ENCODE results near the gene RASSF4. TPM values are rescaled to one million over a fixed set of nuclear protein-coding genes. Genes with fewer than 3 reads are reported as not detected.

Gene RASSF4
- total and polyA plus RNA-seq, 9 of the 15 experiments (the other 6 are each of a cell fraction or from before 2014, with no cell fraction given) = 0.01 to 0.62 (median 0.11) TPM; not detected in 3

DNA sequence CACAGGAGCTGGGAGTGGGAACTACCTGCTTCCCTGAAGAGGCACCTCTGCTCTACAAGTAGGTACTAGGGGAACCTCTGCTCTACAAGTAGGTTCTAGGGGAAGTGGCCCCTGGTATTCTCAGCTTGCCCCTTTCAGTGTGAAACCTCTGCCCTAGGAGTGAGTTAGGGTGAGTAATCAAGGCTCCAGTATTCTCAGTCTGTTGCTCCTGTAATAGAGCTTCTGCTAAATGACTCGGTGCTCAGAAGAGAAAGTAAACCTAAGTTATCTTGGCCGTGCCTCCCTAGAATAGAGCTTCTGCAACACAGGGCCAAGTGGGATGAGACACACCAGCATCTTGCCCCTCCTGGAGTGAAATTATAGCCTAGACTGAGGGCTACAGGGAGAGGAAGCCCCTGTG, 13.4 kb upstream of the RASSF4 start:
- Histone ChIP-seq H4K20me1 (replicated peaks; ENCODE audit: control insufficient read depth, insufficient read depth, low read length) (no peaks in the 10 kb centered on the region), H3K9me1 (ENCODE audit: control insufficient read depth, insufficient read depth, low read length) (no peaks in the 10 kb centered on the region), H3K4me3 (no peak overlapping the region), H3K36me3 (ENCODE audit: control insufficient read depth, insufficient read depth, low read length) (no peaks in the 10 kb centered on the region), H3K79me2 (ENCODE audit: control insufficient read depth, insufficient read depth, low read length) (no peaks in the 10 kb centered on the region), H3K9ac (ENCODE audit: insufficient read depth in 1 of 2, low read depth in 2 of 2, low read length in 2 of 2) (no peak overlapping the region), H3K4me2 (ENCODE audit: insufficient read depth, low read length) (no peak overlapping the region), H3K4me1 (replicated peaks in 1 of 2; ENCODE audit: control insufficient read depth in 2 of 2, insufficient read depth in 2 of 2, low read length in 2 of 2) (no peaks in the 10 kb centered on the region), H2AFZ (ENCODE audit: low read depth, low read length) (no peak overlapping the region), H3K9me3 (replicated peaks; ENCODE audit: control insufficient read depth, insufficient read depth, low read depth, low read length) (no peaks in the 10 kb centered on the region), H3K27me3 (ENCODE audit: control insufficient read depth in 2 of 2, insufficient read depth in 2 of 2, low read length in 2 of 2) (peaks cover 3 to 10% of the 10 kb centered on the region in 2 experiments; a peak in 3 of 5 replicates), H3K27ac (ENCODE audit: extremely low read depth, low read depth, low read length) (no peak overlapping the region)
- no peak for FAIRE-seq
- CTCF ChIA-PET (ENCODE audit: low intra/inter-chr PET ratio) = no interaction called here
- POLR2A ChIA-PET = interaction anchor here (0.6 to 0.7 kb wide), 2 partner anchors 34 to 370 kb away, joined by 4 read pairs; no protein-coding TSS in a partner anchor
- in situ Hi-C loops (cut with MboI) (no loop called here), intact Hi-C loops (cut with micrococcal nuclease) (no loop called here)
- TF ChIP-seq PTRF (tag; IDR thresholded peaks at IDR 0.05) (no peak), HMGXB4 (CRISPR knock-in tag; IDR thresholded peaks at IDR 0.05) (no peak)
- ATAC-seq = no peak
- BruUV-seq (replicated peaks) = no TSS peak
- 0% methylated on average over 2 of the region's 2 CpGs for WGBS (ENCODE audit: insufficient coverage, low coverage, missing lambda C conversion rate)
- DNase-seq (ENCODE audit: extremely low read depth in 1 of 4, low spot score in 3 of 4) = no peak
